Skeletal muscle tissue (tissue), 4 donors: Measurements from ENCODE around the gene WDR77. TPM values are rescaled to one million over a fixed set of nuclear protein-coding genes. Genes with fewer than 3 reads are reported as not detected.
A peak's percentile ranks its signal among the peaks of the same experiment; 100 is the strongest.

Experiments used
- H3K27ac ChIP-seq: one replicate; pipeline ENCODE4 v1.7.0; 2013; ENCODE audit warnings: mild to moderate bottlenecking, low read depth, low read length, inconsistent platforms
- H3K27me3 ChIP-seq, 3 donors: one replicate each; pipeline ENCODE4 v1.7.0; 2013; ENCODE audit warnings: low read length in 3 of 3; ENCODE audit not compliant: control insufficient read depth in 3 of 3, insufficient read depth in 3 of 3
- H3K36me3 ChIP-seq, 3 donors: one replicate each; pipeline ENCODE4 v1.7.0; 2013; ENCODE audit warnings: low read length in 3 of 3; ENCODE audit not compliant: control insufficient read depth in 3 of 3, insufficient read depth in 3 of 3
- H3K4me1 ChIP-seq, 3 donors: one replicate each; pipeline ENCODE4 v1.7.0; 2013; ENCODE audit warnings: low read length in 3 of 3, mild to moderate bottlenecking in 3 of 3; ENCODE audit not compliant: control insufficient read depth in 3 of 3, insufficient read depth in 3 of 3
- H3K4me3 ChIP-seq, 3 donors: one replicate each; pipeline ENCODE4 v1.7.0; 2013; ENCODE audit warnings: low read length in 3 of 3
- H3K9ac ChIP-seq, 3 donors: one replicate each; pipeline ENCODE4 v1.7.0; 2013; ENCODE audit warnings: low read length in 3 of 3, mild to moderate bottlenecking in 3 of 3, moderate library complexity in 2 of 3, low read depth in 1 of 3
- H3K9me3 ChIP-seq, 3 donors: one replicate each; pipeline ENCODE4 v1.7.0; 2013; ENCODE audit warnings: low read length in 3 of 3; ENCODE audit not compliant: control insufficient read depth in 3 of 3
- total RNA-seq: library from RNA; depleted of rRNA; stranded (reverse); fragments of >200 nt; gene quantifications from one replicate; pipeline ENCODE4 v1.2.3, GENCODE V29; 2014
- donor health status: Osteomylitis.

The WDR77 gene
- total RNA-seq, 1 donor from 2014 or later = 13.0 TPM

DNA sequence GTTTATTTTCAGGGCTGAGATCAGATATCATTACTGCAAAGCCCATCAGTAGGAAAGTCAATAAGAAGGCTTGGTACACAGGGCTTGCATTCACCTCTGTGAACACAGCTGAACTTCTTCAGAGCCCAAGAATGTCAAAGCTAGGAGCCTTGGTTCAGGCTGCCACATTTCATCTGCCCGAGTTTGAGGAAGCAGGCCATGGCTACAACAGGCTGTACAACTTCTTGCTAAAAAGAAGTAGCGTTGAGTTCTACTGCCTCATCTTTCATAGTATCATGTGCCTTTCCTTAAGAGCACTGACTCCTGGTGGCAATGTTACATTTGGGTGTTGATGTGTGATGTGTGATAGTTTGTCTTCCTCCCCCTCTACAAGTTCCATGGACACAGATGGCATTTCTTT, 34.8 kb upstream of the WDR77 start:
- no peak overlapping the region for H3K27ac ChIP-seq

DNA sequence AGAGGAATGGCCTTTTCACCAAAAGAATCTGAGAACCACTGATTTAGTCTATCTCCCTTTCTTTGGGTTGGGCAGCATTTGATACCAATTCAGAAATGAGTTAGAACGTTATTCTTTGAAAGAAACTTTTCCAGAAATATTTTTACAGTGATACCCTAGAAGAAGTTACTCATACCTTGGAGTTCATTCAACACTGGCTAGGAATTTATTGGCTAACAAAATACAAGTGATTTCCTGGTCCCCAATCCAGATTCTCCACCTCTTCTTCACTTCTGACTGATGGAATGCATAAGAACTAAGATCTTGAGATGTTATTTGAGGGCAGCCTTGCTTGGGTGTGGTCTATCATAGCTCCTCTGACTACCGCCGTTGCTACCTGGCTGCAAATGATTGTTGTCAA, 34.1 kb upstream of the WDR77 start:
- Histone ChIP-seq H3K4me1 (peaks cover 6 to 9% (median 8%) of the 10 kb centered on the region in 3 donors), H3K4me3 (no peak overlapping the region), H3K9ac (no peak overlapping the region), H3K27ac (no peak overlapping the region), H3K9me3 (no peaks in the 10 kb centered on the region), H3K27me3 (no peaks in the 10 kb centered on the region), H3K36me3 (peaks cover 1 to 5% (median 2%) of the 10 kb centered on the region in 3 donors)

More for the DNA sequence above, 34.8 kb upstream of the WDR77 start:
- Histone ChIP-seq H3K9ac (no peak overlapping the region), H3K36me3 (no peaks in the 10 kb centered on the region), H3K9me3 (no peaks in the 10 kb centered on the region), H3K4me3 (no peak overlapping the region), H3K4me1 (peaks cover 6 to 9% (median 8%) of the 10 kb centered on the region in 3 donors), H3K27me3 (peaks cover 0 to 4% (median 3%) of the 10 kb centered on the region in 3 donors)

DNA sequence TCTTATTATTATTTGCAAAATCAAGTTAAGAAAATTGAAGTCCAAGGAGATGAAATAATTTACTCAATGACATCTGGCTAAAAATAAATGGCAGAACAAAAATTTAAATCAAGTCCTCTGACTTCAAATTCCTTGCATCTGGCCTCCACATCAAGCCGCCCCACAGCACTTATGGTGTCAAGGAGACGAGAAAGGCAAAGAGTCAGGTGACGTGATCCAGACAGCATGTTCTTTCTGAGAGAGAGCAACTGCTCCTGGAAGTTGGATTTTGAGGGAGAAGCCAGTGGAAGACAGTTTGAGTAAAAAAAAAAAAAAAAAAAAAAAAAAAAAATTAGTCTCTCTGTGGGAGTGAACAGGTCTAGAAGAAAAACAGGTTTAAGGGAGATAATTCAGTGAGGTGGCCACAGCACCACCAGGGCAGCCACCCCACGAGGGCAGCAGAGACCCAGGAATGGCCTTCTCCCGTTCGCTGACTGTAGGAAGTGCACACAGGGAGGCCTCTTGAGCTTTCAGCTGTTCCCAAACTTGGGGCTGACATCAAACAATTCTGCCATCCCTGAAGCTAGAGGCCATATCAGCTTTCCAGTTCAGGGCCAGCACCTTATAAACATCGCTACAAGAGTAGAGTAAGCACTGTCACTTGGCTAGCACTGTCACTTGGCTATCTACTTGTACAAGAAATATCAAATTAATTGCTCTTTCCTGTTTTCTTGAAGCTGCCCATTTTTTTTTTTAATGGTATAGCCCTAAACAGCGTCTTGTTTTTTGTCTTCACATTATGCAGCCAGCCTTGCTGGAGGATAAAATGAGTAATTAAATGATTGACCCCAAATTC, 32.5 kb upstream of the WDR77 start:
- H3K27me3 ChIP-seq = no peaks in the 10 kb centered on the region
- peak overlapping the region in 1 of 3 donors; percentile 14 for H3K4me3 ChIP-seq
- peaks cover 9 to 10% (median 9%) of the 10 kb centered on the region in 3 donors for H3K4me1 ChIP-seq
- no peaks in the 10 kb centered on the region for H3K9me3 ChIP-seq
- H3K36me3 ChIP-seq = peaks cover 2 to 15% (median 12%) of the 10 kb centered on the region in 3 donors
- no peak overlapping the region for H3K27ac ChIP-seq
- peak overlapping the region in 1 of 3 donors; percentile 46 for H3K9ac ChIP-seq

DNA sequence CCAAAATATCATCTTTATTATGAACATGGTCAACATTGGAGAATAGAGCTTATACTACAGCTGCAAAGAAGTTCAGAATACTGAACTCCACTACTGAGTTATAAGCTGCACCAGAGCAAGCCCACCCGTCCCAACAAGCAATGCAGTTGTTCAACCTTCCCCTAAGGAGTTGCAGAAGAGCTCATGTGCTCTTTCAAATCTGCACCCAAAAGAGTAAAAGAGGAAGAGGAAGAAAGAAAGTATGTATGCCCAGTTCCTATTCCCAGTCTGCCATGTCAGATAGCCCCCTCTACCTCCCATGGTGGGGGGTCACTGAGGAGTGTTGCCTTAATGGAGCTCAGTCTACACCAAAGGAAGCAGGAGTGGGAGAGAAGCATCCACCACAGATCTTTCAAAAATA, 31.6 kb upstream of the WDR77 start:
- Histone ChIP-seq H3K27me3 (no peaks in the 10 kb centered on the region), H3K27ac (no peak overlapping the region), H3K4me3 (no peak overlapping the region), H3K9me3 (no peaks in the 10 kb centered on the region), H3K9ac (no peak overlapping the region), H3K4me1 (peaks cover 9 to 15% (median 13%) of the 10 kb centered on the region in 3 donors), H3K36me3 (peaks cover 2 to 15% (median 14%) of the 10 kb centered on the region in 3 donors)

DNA sequence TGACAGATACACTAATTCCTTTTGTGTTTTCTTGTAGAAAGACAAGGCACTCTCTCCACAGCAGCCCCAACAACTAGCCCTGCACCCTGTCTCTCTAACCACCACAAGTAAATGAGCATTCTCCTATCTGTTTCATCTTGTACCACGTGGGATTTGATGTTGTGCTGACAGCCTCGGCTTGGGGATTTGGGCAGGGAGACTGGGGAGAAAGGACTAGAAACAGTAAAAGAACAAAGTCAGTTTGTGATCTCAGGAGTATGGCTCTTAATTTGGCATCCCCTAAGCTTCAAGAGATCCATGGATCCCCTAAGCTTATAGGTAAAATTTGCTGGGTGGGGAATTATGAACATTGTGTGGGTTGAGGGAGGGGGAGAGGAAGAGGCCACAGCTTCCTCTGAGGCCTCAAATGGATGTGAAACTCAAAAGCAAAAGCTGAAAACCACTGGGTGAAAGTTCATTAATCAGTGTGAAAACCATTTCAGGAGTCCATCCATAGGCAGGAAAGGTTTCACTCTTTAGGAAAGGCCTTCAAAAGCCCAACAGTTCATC, 27.8 kb upstream of the WDR77 start:
- Histone ChIP-seq H3K4me3 (no peak overlapping the region), H3K27ac (no peak overlapping the region), H3K36me3 (peaks cover 2 to 21% (median 20%) of the 10 kb centered on the region in 3 donors), H3K9me3 (no peaks in the 10 kb centered on the region), H3K27me3 (no peaks in the 10 kb centered on the region), H3K4me1 (peaks cover 2 to 9% (median 8%) of the 10 kb centered on the region in 3 donors), H3K9ac (no peak overlapping the region)

DNA sequence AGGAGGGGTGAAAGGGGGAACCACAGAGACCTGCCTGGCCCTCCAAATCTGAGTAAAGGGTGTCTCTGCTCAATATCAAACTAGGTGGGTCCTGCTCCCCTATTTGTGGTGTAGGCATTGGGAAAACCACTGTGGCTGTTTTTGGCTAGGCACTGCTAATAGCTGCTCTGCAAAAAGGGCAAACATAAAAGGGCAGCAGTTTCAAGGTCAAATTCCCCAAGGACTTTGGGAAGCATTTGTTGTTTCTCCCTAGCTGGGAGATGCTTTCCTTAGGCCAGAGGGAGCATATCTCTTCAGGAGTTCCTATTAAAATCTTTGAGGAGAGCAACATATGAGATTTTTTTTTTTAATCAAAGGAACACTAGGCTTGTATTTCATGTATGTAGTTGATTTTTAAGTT, 27.2 kb upstream of the WDR77 start:
- no peaks in the 10 kb centered on the region for H3K27me3 ChIP-seq
- H3K9me3 ChIP-seq = no peaks in the 10 kb centered on the region
- peaks cover 0 to 7% (median 7%) of the 10 kb centered on the region in 3 donors for H3K4me1 ChIP-seq
- H3K9ac ChIP-seq = no peak overlapping the region
- H3K4me3 ChIP-seq = no peak overlapping the region
- no peak overlapping the region for H3K27ac ChIP-seq
- peaks cover 2 to 25% (median 24%) of the 10 kb centered on the region in 3 donors for H3K36me3 ChIP-seq

DNA sequence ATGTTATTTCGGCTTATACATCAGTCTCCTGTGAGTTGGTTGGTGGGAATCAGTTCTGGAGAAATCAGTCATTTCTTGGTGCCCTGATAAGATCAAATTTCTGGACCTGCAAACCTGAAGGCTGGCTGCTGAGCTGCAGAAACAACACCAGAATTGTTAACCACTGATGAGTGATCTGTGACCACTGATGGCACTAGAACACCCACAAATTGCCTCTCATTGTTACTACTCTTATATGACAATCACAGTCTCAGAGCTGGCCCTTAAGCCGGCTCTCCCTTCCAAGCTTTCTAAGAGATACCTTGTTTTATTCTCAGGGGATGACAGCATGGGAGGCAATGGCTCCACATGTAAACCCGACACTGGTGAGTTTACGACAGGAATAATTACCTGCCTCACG, 26.6 kb upstream of the WDR77 start:
- no peak overlapping the region for H3K27ac ChIP-seq
- peaks cover 0 to 7% (median 7%) of the 10 kb centered on the region in 3 donors for H3K4me1 ChIP-seq

DNA sequence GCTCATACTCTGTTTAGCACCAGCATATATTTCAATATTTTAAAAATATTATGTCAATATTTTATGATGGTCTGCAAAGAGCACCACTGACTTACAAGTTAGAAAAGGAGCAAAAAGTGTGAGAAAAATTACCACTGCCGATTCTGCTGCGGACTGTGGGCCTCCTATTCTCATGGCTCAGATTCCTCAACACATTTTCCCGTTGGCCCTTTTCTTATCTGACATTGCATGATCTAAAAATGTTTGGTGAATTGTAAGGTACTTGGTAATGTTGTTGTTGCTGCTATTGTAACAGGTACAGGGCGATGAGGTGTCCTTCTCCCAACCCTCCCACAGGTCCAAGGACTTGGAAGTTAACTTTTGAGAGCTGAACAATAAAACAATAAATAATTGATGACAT, 25.5 kb upstream of the WDR77 start:
- H3K4me3 ChIP-seq = peak overlapping the region in 1 of 3 donors; percentile 2
- H3K36me3 ChIP-seq = peaks cover 11 to 40% (median 39%) of the 10 kb centered on the region in 3 donors
- H3K27ac ChIP-seq = no peak overlapping the region

More for the DNA sequence above, 26.6 kb upstream of the WDR77 start:
- H3K9ac ChIP-seq = no peak overlapping the region
- no peaks in the 10 kb centered on the region for H3K9me3 ChIP-seq
- peaks cover 2 to 29% (median 28%) of the 10 kb centered on the region in 3 donors for H3K36me3 ChIP-seq
- H3K27me3 ChIP-seq = no peaks in the 10 kb centered on the region
- no peak overlapping the region for H3K4me3 ChIP-seq

DNA sequence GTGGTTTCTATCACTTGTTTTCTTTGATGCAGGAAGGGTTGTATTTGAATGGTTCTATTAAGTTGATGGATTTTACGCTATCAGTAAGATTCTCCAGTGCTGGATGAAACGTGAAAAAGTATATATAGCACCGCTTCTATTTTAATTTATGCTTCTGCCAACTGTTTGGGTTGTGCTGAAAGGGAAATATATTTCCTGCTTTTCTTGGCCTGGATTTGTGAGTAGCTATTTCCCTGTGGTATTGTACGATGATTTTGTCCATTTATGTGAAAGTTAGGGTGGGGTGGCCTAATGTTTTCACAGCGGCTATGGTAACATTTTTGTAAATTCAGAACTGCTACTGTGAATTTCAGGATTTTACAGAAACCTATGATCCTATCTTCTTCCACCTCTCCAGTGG, 25.1 kb upstream of the WDR77 start:
- Histone ChIP-seq H3K27me3 (no peaks in the 10 kb centered on the region), H3K27ac (no peak overlapping the region), H3K9me3 (no peaks in the 10 kb centered on the region), H3K4me1 (peaks cover 0 to 7% (median 7%) of the 10 kb centered on the region in 3 donors), H3K9ac (no peak overlapping the region), H3K4me3 (peak overlapping the region in 1 of 3 donors; percentile 16), H3K36me3 (peaks cover 12 to 44% (median 43%) of the 10 kb centered on the region in 3 donors)

More for the DNA sequence above, 25.5 kb upstream of the WDR77 start:
- Histone ChIP-seq H3K9ac (no peak overlapping the region), H3K27me3 (no peaks in the 10 kb centered on the region), H3K9me3 (no peaks in the 10 kb centered on the region), H3K4me1 (peaks cover 0 to 7% (median 7%) of the 10 kb centered on the region in 3 donors)

DNA sequence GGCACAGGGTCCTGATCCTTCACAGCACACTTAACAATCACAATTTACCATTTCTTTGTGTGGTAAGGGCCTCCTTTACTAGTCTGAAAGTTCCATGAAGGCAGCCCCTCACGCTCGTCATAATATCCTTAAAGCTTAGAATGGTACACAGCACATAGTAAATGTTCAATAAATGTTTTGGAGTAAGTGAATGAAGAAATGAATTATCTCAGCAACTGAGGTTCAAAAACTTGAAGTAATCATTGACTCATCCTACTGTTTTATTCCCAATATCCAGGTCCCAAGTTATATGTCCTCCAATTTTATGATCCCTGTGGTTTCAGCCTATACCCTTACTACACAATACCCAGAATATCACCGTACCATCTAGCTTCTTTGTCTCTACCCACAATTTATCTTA, 22.5 kb upstream of the WDR77 start:
- Histone ChIP-seq H3K4me1 (peaks cover 0 to 4% (median 3%) of the 10 kb centered on the region in 3 donors), H3K27ac (peak overlapping the region; percentile 22), H3K36me3 (peaks cover 20 to 47% (median 44%) of the 10 kb centered on the region in 3 donors), H3K9me3 (no peaks in the 10 kb centered on the region), H3K4me3 (no peak overlapping the region), H3K27me3 (no peaks in the 10 kb centered on the region), H3K9ac (no peak overlapping the region)
